ENCODE results near the gene SIDT2.
"Not testable (repeated sequence)": the region's sequence is repeated elsewhere in the genome, so short reads cannot be mapped to it uniquely, and the experiment has no call there.

The SIDT2 gene

DNA sequence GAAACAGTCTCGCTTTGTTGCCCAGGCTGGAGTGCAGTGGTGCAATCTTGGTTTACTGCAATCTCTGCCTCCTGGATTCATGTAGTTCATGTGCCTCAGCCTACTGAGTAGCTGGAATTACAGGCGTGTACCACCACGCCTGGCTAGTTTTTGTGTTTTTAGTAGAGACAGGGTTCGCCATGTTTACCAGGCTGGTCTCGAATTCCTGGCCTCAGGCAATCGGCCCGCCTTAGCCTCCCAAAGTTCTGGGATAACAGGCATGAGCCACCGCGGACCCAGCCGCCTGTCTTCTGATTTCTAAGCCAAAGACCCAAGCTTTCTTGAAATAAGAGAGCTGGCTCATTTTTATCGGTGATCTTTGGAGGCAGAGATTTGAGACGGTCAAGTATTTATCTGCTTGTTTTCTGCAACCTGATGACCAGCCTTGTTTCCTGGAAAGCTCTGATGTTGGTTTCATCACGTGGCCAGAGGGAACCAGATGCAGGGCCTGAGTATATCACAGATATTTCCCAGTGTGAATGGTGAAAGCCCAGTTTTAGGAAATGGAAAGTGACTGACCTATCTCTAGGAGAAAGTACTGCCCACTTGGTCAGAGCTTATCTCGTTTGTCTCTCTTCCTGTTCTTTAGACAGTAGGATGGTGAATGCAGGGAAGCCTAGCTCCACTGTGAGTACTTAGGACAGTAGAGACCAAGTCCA is 5.7 kb upstream of the SIDT2 start:
- DNase-seq: no peak

DNA sequence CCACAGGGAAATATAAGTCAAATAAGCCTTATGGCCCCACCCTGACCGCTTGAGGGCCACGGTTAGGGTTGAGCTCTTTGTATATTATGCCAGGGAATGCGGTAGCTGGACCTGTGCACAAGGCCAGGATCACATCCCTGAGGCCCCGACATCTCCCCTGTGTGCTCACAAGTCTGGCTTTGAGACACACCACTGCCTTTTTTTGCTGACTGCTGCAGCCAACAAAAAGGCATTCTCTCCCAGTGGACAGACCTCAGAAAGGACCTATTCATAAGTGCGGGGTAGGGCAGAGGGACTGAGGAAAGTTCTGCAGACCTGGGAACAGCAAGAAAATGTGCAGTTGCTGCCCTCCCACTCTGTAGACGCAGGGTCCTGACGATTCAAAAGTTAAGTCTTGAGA is 3.4 kb upstream of the SIDT2 start:
- no peak for DNase-seq

DNA sequence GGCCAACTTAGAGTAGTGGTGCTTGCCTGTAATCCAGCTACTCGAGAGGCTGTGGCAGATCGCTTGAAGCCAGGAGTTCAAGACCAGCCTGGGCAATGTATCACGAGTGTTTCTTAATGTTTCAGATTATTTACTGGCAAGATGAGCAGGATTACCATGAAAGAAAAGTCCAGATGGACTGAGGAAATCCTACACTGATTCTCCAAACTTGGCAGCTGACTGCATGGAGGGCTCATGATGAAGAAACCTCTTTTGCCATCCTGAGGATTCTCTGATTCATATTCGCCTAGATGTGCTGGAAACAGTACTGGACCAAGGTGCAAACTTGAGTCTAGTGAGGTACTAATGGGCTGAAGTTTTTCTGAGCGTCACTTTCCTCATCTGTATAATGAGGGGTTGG is 2.8 kb upstream of the SIDT2 start:
- DNase-seq: no peak

DNA sequence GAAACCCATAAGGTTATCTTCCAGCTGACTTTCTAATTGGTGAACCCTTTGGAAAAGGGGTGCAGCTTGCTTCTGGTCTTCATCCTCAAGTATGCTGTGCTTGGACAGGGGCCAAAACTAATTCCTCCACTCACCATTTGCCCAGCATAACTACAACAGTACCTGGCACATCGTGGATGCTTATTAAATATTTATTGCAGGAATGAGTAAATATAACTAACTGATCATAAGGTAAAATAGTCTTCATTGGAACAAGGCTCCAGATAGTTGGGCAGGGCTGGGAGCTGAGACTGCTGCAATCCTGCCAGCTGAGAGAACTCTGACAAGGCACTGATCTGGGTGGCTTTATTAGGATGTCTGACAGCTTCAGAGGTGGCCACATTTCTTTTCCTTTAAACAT is 2.4 kb upstream of the SIDT2 start:
- no peak for DNase-seq

DNA sequence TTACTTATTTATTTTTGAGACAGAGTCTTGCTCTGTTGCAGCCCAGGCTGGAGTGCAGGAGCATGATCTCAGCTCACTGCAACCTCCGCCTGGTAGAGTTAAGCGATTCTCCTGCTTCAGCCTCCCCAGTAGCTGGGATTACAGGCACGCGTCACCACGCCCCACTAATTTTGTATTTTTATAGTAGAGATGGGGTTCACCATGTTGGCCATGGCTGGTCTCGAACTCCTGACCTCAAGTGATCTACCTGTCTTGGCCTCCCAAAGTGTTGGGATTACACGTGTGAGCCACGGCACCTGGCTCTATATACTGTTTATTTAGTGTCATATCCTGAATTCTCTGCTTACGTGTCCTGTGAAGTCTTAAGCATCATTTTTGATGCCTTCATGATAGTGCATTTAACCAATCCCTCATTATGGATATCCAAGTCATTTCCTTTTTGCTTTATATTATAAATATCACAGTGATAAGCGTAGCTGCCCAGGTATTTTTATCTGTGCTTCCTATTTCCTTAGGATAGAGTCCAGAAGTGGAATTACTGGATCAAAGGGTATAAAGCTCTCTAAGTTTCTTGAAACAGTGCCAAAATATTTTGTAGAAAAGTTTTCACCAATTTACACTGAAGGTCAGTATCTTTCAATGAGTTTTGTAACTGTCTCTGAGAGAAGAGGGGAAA is 871 bp upstream of the SIDT2 start:
- DNase-seq: no peak

DNA sequence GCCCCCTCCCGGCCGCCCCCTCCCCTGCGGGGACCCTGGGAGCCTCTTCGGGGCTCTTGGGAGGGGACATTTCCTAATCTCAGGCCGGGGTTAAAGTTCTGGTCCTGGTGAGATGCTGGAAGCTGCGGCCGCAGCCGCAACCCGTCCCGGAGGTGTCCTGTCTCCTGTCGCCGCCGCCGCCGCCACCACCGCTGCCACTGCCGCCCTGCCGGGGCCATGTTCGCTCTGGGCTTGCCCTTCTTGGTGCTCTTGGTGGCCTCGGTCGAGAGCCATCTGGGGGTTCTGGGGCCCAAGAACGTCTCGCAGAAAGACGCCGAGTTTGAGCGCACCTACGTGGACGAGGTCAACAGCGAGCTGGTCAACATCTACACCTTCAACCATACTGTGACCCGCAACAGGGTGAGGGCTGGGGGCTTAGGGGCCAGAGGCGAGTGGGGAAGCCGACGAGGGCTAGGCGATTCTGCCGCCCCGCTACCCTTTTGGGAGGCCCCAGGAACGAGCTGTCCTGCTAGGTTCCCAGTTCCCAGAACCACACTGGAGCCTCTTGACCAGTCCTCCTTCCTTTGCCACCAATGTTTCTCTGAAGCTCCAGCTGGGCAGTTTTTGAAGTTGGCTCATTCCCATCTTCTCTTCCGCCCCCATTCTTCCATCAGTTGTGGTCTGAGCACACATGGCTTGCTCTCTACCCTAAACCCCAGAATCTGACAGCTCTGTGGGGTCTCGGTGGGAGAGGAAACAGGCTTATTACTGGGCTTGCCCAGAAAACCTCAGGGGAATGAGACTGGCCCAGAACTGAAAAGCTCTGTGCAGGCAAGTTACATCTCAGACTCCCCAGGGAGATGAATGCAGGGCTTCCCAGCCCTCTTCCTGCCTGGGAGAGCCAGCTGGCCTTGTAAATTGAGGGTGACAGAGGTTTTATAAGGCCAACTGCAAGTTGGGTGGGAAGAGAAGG is 781 bp downstream of the SIDT2 start:
- DNase-seq: peak in 1 of 2 experiments; percentile 41

DNA sequence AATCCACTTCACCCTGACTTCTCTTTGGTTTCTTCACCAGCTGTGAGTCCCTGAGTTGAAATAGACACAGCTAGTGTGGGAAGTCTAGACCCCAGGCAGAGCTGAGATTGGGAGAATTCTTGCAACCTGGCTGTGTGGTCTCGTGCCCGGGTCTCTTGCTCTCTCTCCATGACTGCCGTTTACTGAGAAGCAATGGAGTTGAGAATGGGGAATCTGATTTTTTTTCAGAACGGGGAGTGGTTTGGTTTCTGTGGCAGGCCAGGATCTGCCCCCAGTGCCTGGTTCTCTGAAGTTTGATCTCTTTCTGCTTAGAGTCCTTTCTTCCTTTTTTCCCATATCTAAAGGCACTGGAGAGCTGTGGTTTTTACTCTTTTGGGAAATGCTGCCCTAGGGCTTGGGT is 1.5 kb downstream of the SIDT2 start:
- no peak for DNase-seq

GRCh38 chr11:117180661-117181585 is 2.4 kb downstream of the SIDT2 start:
- peak; percentile 12 to 21 for DNase-seq

GRCh38 chr11:117181586-117182550 is 3.3 kb downstream of the SIDT2 start:
- no peak for DNase-seq

GRCh38 chr11:117182551-117182935 is 4.0 kb downstream of the SIDT2 start:
- no peak for DNase-seq

GRCh38 chr11:117183178-117183577 is 4.6 kb downstream of the SIDT2 start:
- not testable (repeated sequence) for DNase-seq

DNA sequence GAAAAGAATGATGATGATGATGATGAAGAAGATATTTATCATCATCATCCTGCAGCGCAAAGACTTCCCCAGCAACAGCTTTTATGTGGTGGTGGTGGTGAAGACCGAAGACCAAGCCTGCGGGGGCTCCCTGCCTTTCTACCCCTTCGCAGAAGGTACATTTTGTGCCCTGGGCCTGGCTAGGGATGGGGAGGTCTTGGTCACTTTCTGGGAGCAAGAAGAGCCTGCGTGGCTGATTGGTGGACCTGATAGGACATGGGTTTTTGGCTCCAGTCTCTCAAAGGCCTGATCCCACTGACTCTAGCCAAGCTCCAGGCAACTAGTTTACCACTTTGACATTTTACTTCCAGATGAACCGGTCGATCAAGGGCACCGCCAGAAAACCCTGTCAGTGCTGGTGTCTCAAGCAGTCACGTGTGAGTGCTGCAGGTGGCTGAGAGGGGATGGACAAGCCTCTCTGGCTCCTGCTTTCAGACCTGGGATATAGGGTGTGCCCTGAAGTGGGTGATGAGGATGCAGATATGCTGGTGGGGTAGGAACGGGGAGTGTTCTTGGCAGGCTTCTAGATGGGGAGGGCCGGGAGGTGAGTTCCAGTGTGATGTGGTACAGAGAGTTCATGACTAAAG is 5.3 kb downstream of the SIDT2 start:
- DNase-seq: no peak

DNA sequence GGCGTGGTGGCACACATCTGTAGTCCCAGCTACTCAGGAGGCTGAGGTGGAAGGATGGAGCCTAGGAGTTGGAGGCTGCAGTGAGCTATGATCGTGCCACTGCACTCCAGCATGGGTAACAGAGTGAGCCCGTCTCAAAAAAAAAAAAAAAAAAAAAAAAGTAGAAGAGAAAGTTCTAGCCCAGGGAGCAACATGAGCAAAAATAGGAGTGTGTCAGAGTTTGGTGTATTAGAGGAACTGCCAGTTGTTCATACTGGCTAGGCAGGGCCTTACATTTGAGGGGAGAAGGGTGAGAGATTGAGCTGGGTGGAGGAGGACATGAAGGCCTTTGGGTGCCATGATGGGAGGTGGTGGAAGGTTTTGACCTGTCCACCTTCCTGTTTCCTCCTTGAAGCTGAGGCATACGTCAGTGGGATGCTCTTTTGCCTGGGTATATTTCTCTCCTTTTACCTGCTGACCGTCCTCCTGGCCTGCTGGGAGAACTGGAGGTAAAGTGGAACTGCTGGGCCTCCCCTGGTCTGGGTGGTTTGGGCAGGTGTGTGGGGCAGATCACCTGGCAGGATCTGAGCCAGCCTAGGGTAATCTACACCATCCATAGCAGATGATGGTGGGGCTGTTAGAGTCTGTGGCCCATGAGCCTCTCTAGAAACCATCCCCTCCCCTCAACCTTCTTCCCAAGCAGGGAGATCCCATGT is 7.3 kb downstream of the SIDT2 start:
- no peak for DNase-seq

GRCh38 chr11:117186431-117186761 is 7.9 kb downstream of the SIDT2 start:
- DNase-seq: no peak

- no peak for DNase-seq
Observed at GRCh38 chr11:117187007-117187406, 8.5 kb downstream of the SIDT2 start.

DNA sequence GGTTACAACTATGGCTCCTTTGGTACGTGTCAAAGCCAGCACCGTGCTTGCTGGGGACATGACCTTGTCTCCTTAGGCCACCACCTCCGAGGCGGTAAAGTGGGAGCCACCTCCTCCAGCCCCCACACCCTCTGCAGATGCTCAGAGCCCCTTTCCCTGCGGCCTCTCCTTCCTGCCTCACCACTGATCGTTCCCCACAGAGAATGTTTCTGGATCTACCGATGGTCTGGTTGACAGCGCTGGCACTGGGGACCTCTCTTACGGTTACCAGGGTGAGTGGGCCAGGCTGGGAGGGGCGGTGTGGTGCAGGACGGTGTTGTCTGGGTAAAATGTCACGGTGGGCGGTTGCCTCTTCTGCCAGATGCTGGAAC is 8.9 kb downstream of the SIDT2 start:
- DNase-seq: no peak

- no peak for DNase-seq
Observed at GRCh38 chr11:117187799-117188481, 9.4 kb downstream of the SIDT2 start.

DNA sequence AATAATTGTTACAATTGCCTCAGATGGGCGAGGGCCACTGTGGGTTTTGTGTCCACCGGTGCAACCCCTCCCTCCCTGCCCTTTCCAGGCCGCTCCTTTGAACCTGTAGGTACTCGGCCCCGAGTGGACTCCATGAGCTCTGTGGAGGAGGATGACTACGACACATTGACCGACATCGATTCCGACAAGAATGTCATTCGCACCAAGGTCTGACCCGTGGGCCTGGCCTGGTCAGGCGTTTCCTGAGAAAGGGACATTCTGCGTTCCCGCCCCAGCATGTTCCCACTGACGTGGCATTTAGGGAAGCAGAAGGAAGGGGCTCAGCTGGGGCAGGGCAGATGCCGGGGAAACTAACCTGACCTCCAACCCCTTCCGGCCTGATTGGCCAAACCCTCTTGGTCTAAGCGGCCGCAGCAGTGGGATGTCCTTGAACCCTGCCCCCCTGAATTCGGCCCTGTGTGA is 10.1 kb downstream of the SIDT2 start:
- no peak for DNase-seq

- no peak for DNase-seq
Observed at GRCh38 chr11:117189191-117189940, 10.8 kb downstream of the SIDT2 start.

Data from NCI-H2081 (cell line).